H9 (cell line): ENCODE results near the gene PTAR1. TPM values are rescaled to one million over a fixed set of nuclear protein-coding genes. Genes with fewer than 3 reads are reported as not detected.

Experiments used
- DNase-seq: peaks from one replicate; pipeline ENCODE4 v3.0.0-alpha.2; 2017
- H2AFZ ChIP-seq: one replicate; pipeline ENCODE4 v1.6.1; 2013; ENCODE audit warnings: mild to moderate bottlenecking, low read length, control low read depth, moderate library complexity
- H2AK5ac ChIP-seq: 2 replicates; pipeline ENCODE4 v1.6.1; 2013; ENCODE audit warnings: low read length, control low read depth, mixed read lengths; ENCODE audit not compliant: insufficient read length
- H2BK120ac ChIP-seq: one replicate; pipeline ENCODE4 v1.6.1; 2013; ENCODE audit warnings: low read depth, mild to moderate bottlenecking, low read length, control low read depth, inconsistent platforms; ENCODE audit not compliant: poor library complexity, severe bottlenecking
- H2BK12ac ChIP-seq: 2 replicates; pipeline ENCODE4 v1.6.1; 2013; ENCODE audit warnings: low read length, control low read depth, mixed read lengths, low read depth; ENCODE audit not compliant: insufficient read length
- H2BK15ac ChIP-seq: 2 replicates; pipeline ENCODE4 v1.6.1; 2013; ENCODE audit warnings: low read depth, low read length, control low read depth
- H2BK20ac ChIP-seq: one replicate; pipeline ENCODE4 v1.6.1; 2013; ENCODE audit warnings: low read depth, mild to moderate bottlenecking, low read length, control low read depth, inconsistent platforms; ENCODE audit not compliant: poor library complexity, severe bottlenecking
- H2BK5ac ChIP-seq: 2 replicates; pipeline ENCODE4 v1.6.1; 2013; ENCODE audit warnings: low read length, control low read depth, mixed read lengths; ENCODE audit not compliant: insufficient read length
- H3K14ac ChIP-seq: 2 replicates; pipeline ENCODE4 v1.6.1; 2013; ENCODE audit warnings: low read length, control low read depth; ENCODE audit not compliant: insufficient read depth
- H3K18ac ChIP-seq: 2 replicates; pipeline ENCODE4 v1.6.1; 2013; ENCODE audit warnings: low read depth, mild to moderate bottlenecking, mixed read lengths, low read length, control low read depth; ENCODE audit not compliant: insufficient read length
- H3K23ac ChIP-seq: 2 replicates; pipeline ENCODE4 v1.6.1; 2013; ENCODE audit warnings: low read length, control low read depth, mixed read lengths, low read depth; ENCODE audit not compliant: insufficient read length
- H3K23me2 ChIP-seq: 2 replicates; pipeline ENCODE4 v1.6.1; 2013; ENCODE audit warnings: low read depth, mild to moderate bottlenecking, mixed read lengths, low read length, control low read depth; ENCODE audit not compliant: insufficient read length, poor library complexity, severe bottlenecking
- H3K27ac ChIP-seq: 2 replicates; pipeline ENCODE4 v1.5.1; 2013; ENCODE audit warnings: low read length, control low read depth, mixed read lengths, low read depth; ENCODE audit not compliant: insufficient read length
- H3K27me3 ChIP-seq: 2 replicates; pipeline ENCODE4 v1.6.1; 2013; ENCODE audit warnings: low read length, control low read depth, inconsistent platforms; ENCODE audit not compliant: insufficient read depth
- H3K4ac ChIP-seq: 2 replicates; pipeline ENCODE4 v1.6.1; 2013; ENCODE audit warnings: low read depth, mild to moderate bottlenecking, control low read depth, inconsistent platforms, low read length, moderate library complexity
- H3K4me1 ChIP-seq: 2 replicates; pipeline ENCODE4 v1.6.1; 2013; ENCODE audit warnings: low read length, control low read depth, inconsistent platforms; ENCODE audit not compliant: insufficient read depth
- H3K4me2 ChIP-seq: 2 replicates; pipeline ENCODE4 v1.6.1; 2013; ENCODE audit warnings: low read length, control low read depth, mixed read lengths; ENCODE audit not compliant: insufficient read length, insufficient read depth
- H3K56ac ChIP-seq: 2 replicates; pipeline ENCODE4 v1.6.1; 2013; ENCODE audit warnings: low read depth, mild to moderate bottlenecking, mixed read lengths, low read length, control low read depth; ENCODE audit not compliant: insufficient read length
- H3K79me1 ChIP-seq: 2 replicates; pipeline ENCODE4 v1.6.1; 2013; ENCODE audit warnings: low read depth, mild to moderate bottlenecking, moderate library complexity, low read length, control low read depth, inconsistent platforms; ENCODE audit not compliant: insufficient read depth, poor library complexity, severe bottlenecking
- H3K79me2 ChIP-seq: 2 replicates; pipeline ENCODE4 v1.6.1; 2013; ENCODE audit warnings: low read length, control low read depth, inconsistent platforms; ENCODE audit not compliant: insufficient read depth
- H3K9ac ChIP-seq: 2 replicates; pipeline ENCODE4 v1.6.1; 2013; ENCODE audit warnings: low read length, control low read depth, mixed read lengths; ENCODE audit not compliant: insufficient read length; ENCODE audit errors: extremely low read depth
- H3K9me3 ChIP-seq: one replicate; pipeline ENCODE4 v1.6.1; 2013; ENCODE audit warnings: low read depth, low read length, inconsistent platforms; ENCODE audit not compliant: control insufficient read depth
- H3T11ph ChIP-seq: one replicate; pipeline ENCODE4 v1.6.1; 2013; ENCODE audit warnings: mild to moderate bottlenecking, low read length, control low read depth, inconsistent platforms
- H4K20me1 ChIP-seq: one replicate; pipeline ENCODE4 v1.6.1; 2013; ENCODE audit not compliant: control insufficient read depth, insufficient read length, insufficient read depth
- H4K5ac ChIP-seq: 2 replicates; pipeline ENCODE4 v1.6.1; 2013; ENCODE audit warnings: low read depth, mild to moderate bottlenecking, mixed read lengths, low read length, control low read depth; ENCODE audit not compliant: insufficient read length
- H4K8ac ChIP-seq: replicated peaks from 2 replicates; pipeline ENCODE4 v1.6.1; 2013; ENCODE audit warnings: low read length, control low read depth, mixed read lengths, low read depth; ENCODE audit not compliant: insufficient read length
- H4K91ac ChIP-seq: 2 replicates; pipeline ENCODE4 v1.6.1; 2013; ENCODE audit warnings: low read depth, mild to moderate bottlenecking, moderate library complexity, mixed read lengths, low read length, control low read depth; ENCODE audit not compliant: insufficient read length
- H3K27ac Mint-ChIP-seq, 3 experiments: 2 replicates in 2 of 3; 3 replicates in 1 of 3; pipeline ENCODE4 v1.8.0; 2020 to 2021; ENCODE audit warnings: mixed read lengths in 3 of 3, mild to moderate bottlenecking in 1 of 3, moderate library complexity in 1 of 3
- H3K27me3 Mint-ChIP-seq: 2 replicates; pipeline ENCODE4 v1.8.0; 2021; ENCODE audit warnings: low read depth, mild to moderate bottlenecking, moderate library complexity, mixed read lengths
- H3K36me3 Mint-ChIP-seq, 3 experiments: 2 replicates in 2 of 3; 3 replicates in 1 of 3; pipeline ENCODE4 v1.8.0; 2020 to 2021; ENCODE audit warnings: low read depth in 3 of 3, mixed read lengths in 3 of 3; ENCODE audit not compliant: insufficient read depth in 1 of 3
- H3K4me1 Mint-ChIP-seq, 2 experiments: 2 replicates each; pipeline ENCODE4 v1.8.0; 2020; ENCODE audit warnings: mixed read lengths in 2 of 2
- H3K4me3 Mint-ChIP-seq, 2 experiments: 2 replicates in 1 of 2; 3 replicates in 1 of 2; pipeline ENCODE4 v1.8.0; 2020 to 2021; ENCODE audit warnings: mild to moderate bottlenecking in 2 of 2, mixed read lengths in 2 of 2, moderate library complexity in 1 of 2
- H3K9me3 Mint-ChIP-seq, 2 experiments: 2 replicates in 1 of 2; 3 replicates in 1 of 2; pipeline ENCODE4 v1.8.0; 2020; ENCODE audit warnings: mild to moderate bottlenecking in 2 of 2, mixed read lengths in 2 of 2, moderate library complexity in 1 of 2
- WGBS: extraction: QIAGEN DNeasy Blood & Tissue Kit; methylation state at CpG from one replicate; pipeline ENCODE4 v1.1.7; 2013; ENCODE audit warnings: missing lambda C conversion rate, low lambda C conversion rate, mixed read lengths; ENCODE audit not compliant: insufficient read length; ENCODE audit errors: extremely low coverage; 5-methylcytosine and 5-hydroxymethylcytosine counted together
- total RNA-seq: library from RNA; stranded (reverse); gene quantifications from 2 replicates; pipeline ENCODE4 v1.2.1, GENCODE V29; 2021
- TF ChIP-seq, protein P1 (sequence below): fragments of 200-600 bp; sonication (generic); conservative IDR thresholded peaks from 3 replicates; pipeline ENCODE4 v1.8.0; 2021; ENCODE audit warnings: antibody characterized with exemption, mild to moderate bottlenecking

Gene PTAR1
- total RNA-seq, 1 experiment from 2014 or later = 117 TPM

DNA sequence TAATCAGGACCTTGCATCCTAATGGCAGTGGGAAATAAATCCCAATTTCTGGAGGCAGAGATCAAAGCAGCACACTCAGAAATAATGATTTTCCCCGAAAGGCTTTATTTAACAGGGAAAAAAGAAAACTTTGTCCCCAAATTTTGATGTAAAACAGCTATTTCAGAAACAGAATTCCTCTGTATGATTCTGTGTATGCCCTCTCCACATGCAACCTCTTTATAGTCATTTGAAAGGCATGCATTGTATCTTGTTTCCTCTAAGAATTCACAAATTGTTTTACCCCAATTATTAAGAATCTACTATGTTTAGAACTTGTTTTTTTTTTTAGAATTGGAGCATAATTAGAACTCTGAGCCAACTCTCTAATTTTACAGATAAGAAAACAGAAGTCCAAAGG is 2.7 kb upstream of the PTAR1 start:
- H3K9me3 Mint-ChIP-seq = no peaks in the 10 kb centered on the region
- Histone ChIP-seq H3K56ac (no peak overlapping the region), H3K9me3 (no peaks in the 10 kb centered on the region), H2AK5ac (no peak overlapping the region), H2BK120ac (no peak overlapping the region), H3K79me2 (peaks cover 12% of the 10 kb centered on the region; the same call in 1 of the 2 replicates), H2BK12ac (no peak overlapping the region), H3K27ac (peak overlapping the region; percentile 83), H3K14ac (no peak overlapping the region), H4K20me1 (no peaks in the 10 kb centered on the region), H3K4me1 (no peaks in the 10 kb centered on the region; the same call in 1 of the 2 replicates), H4K5ac (no peak overlapping the region), H3K4me2 (no peak overlapping the region), H2BK15ac (no peak overlapping the region), H4K91ac (no peak overlapping the region), H3K4ac (no peak overlapping the region), H2BK20ac (no peak overlapping the region), H3K18ac (no peak overlapping the region), H3K23me2 (peaks cover 6% of the 10 kb centered on the region), H3K23ac (no peak overlapping the region), H3T11ph (no peak overlapping the region), H3K27me3 (no peaks in the 10 kb centered on the region), H4K8ac (no peak overlapping the region), H2AFZ (no peak overlapping the region), H2BK5ac (no peak overlapping the region), H3K9ac (no peak overlapping the region), H3K79me1 (no peaks in the 10 kb centered on the region)
- H3K27ac Mint-ChIP-seq = peak overlapping the region; percentile 78 to 99 (median 94); a peak in 6 of 7 replicates
- peaks cover 40 to 54% of the 10 kb centered on the region in 2 experiments for H3K4me1 Mint-ChIP-seq
- H3K27me3 Mint-ChIP-seq = no peaks in the 10 kb centered on the region
- no peak for DNase-seq
- peaks cover 3 to 14% (median 8%) of the 10 kb centered on the region in 3 experiments; a peak in 5 of 7 replicates for H3K36me3 Mint-ChIP-seq
- peak overlapping the region; percentile 19 to 51; a peak in 3 of 5 replicates for H3K4me3 Mint-ChIP-seq
- TF ChIP-seq, protein P1, sequence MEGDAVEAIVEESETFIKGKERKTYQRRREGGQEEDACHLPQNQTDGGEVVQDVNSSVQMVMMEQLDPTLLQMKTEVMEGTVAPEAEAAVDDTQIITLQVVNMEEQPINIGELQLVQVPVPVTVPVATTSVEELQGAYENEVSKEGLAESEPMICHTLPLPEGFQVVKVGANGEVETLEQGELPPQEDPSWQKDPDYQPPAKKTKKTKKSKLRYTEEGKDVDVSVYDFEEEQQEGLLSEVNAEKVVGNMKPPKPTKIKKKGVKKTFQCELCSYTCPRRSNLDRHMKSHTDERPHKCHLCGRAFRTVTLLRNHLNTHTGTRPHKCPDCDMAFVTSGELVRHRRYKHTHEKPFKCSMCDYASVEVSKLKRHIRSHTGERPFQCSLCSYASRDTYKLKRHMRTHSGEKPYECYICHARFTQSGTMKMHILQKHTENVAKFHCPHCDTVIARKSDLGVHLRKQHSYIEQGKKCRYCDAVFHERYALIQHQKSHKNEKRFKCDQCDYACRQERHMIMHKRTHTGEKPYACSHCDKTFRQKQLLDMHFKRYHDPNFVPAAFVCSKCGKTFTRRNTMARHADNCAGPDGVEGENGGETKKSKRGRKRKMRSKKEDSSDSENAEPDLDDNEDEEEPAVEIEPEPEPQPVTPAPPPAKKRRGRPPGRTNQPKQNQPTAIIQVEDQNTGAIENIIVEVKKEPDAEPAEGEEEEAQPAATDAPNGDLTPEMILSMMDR = no peak
- no CpG with 5 or more reads among the region's 1 CpG for WGBS
